Trophoblast cell (in vitro differentiated cells and primary cell): ENCODE data around the gene MYO1E.
"Not testable (repeated sequence)": the region's sequence is repeated elsewhere in the genome, so short reads cannot be mapped to it uniquely, and the experiment has no call there.

ENCODE experiments used
- DNase-seq, 2 donors: peaks; one replicate each; pipeline ENCODE4 v3.0.0-alpha.2; 2016
- H2AFZ ChIP-seq: 2 replicates; pipeline ENCODE4 v1.6.1; 2013; ENCODE audit warnings: low read length, moderate library complexity, mild to moderate bottlenecking; ENCODE audit not compliant: insufficient read depth, poor library complexity
- H2AK5ac ChIP-seq: 2 replicates; pipeline ENCODE4 v1.6.1; 2013; ENCODE audit warnings: mild to moderate bottlenecking, low read length
- H2BK120ac ChIP-seq: 2 replicates; pipeline ENCODE4 v1.6.1; 2013; ENCODE audit warnings: low read length, mild to moderate bottlenecking, moderate library complexity; ENCODE audit not compliant: insufficient read depth, poor library complexity
- H2BK12ac ChIP-seq: 2 replicates; pipeline ENCODE4 v1.6.1; 2013; ENCODE audit warnings: mild to moderate bottlenecking, low read length, moderate library complexity
- H2BK5ac ChIP-seq: 2 replicates; pipeline ENCODE4 v1.6.1; 2013; ENCODE audit warnings: low read length, low read depth, moderate library complexity, mild to moderate bottlenecking; ENCODE audit not compliant: poor library complexity
- H3K14ac ChIP-seq: 2 replicates; pipeline ENCODE4 v1.6.1; 2013; ENCODE audit warnings: mild to moderate bottlenecking, low read length
- H3K18ac ChIP-seq: 2 replicates; pipeline ENCODE4 v1.6.1; 2013; ENCODE audit warnings: mild to moderate bottlenecking, low read length
- H3K23ac ChIP-seq: 2 replicates; pipeline ENCODE4 v1.6.1; 2013; ENCODE audit warnings: low read length
- H3K27ac ChIP-seq: 2 replicates; pipeline ENCODE4 v1.5.1; 2013; ENCODE audit warnings: low read depth, mild to moderate bottlenecking, inconsistent platforms, low read length, moderate library complexity
- H3K27me3 ChIP-seq: 2 replicates; pipeline ENCODE4 v1.6.1; 2013; ENCODE audit warnings: inconsistent platforms, mild to moderate bottlenecking, low read length, moderate library complexity; ENCODE audit not compliant: insufficient read depth
- H3K36me3 ChIP-seq, 2 experiments: 1 replicate in 1 of 2; 2 replicates in 1 of 2; pipeline ENCODE4 v1.6.1; 2013; ENCODE audit warnings: low read length in 2 of 2, mild to moderate bottlenecking in 2 of 2, moderate library complexity in 1 of 2; ENCODE audit not compliant: insufficient read depth in 2 of 2, control insufficient read depth in 1 of 2
- H3K4ac ChIP-seq: 2 replicates; pipeline ENCODE4 v1.6.1; 2013; ENCODE audit warnings: low read depth, mild to moderate bottlenecking, low read length, moderate library complexity
- H3K4me1 ChIP-seq, 2 experiments: 1 replicate in 1 of 2; 2 replicates in 1 of 2; pipeline ENCODE4 v1.6.1; 2013; ENCODE audit warnings: low read length in 2 of 2, mild to moderate bottlenecking in 2 of 2, moderate library complexity in 1 of 2; ENCODE audit not compliant: insufficient read depth in 2 of 2, control insufficient read depth in 1 of 2
- H3K4me2 ChIP-seq: 2 replicates; pipeline ENCODE4 v1.6.1; 2013; ENCODE audit warnings: inconsistent platforms, mild to moderate bottlenecking, low read length, moderate library complexity
- H3K4me3 ChIP-seq: 2 replicates; pipeline ENCODE4 v1.5.1; 2013; ENCODE audit warnings: mild to moderate bottlenecking, low read depth, low read length, inconsistent platforms
- H3K79me1 ChIP-seq: one replicate; pipeline ENCODE4 v1.6.1; 2013; ENCODE audit warnings: low read length
- H3K79me2 ChIP-seq: 2 replicates; pipeline ENCODE4 v1.6.1; 2013; ENCODE audit warnings: low read length, mild to moderate bottlenecking; ENCODE audit not compliant: control insufficient read depth, insufficient read depth, poor library complexity
- H3K9ac ChIP-seq: 2 replicates; pipeline ENCODE4 v1.6.1; 2013; ENCODE audit warnings: mild to moderate bottlenecking, low read length
- H3K9me3 ChIP-seq: 2 replicates; pipeline ENCODE4 v1.6.1; 2013; ENCODE audit warnings: low read depth, mild to moderate bottlenecking, control low read depth, inconsistent platforms, low read length; ENCODE audit not compliant: insufficient read depth
- H4K12ac ChIP-seq: 2 replicates; pipeline ENCODE4 v1.6.1; 2013; ENCODE audit warnings: low read depth, mild to moderate bottlenecking, low read length, moderate library complexity
- H4K8ac ChIP-seq: 2 replicates; pipeline ENCODE4 v1.6.1; 2013; ENCODE audit warnings: low read depth, mild to moderate bottlenecking, low read length, moderate library complexity
- H4K91ac ChIP-seq: one replicate; pipeline ENCODE4 v1.6.1; 2013; ENCODE audit warnings: low read depth, mild to moderate bottlenecking, low read length, moderate library complexity
- WGBS: extraction: QIAGEN DNeasy Blood & Tissue Kit; methylation state at CpG from one replicate; pipeline ENCODE4 v1.1.7; 2013; ENCODE audit warnings: missing lambda C conversion rate; ENCODE audit not compliant: insufficient read length, insufficient coverage; ENCODE audit errors: extremely low coverage; 5-methylcytosine and 5-hydroxymethylcytosine counted together

The MYO1E gene

GRCh38 chr15:59282515-59283337 is 89.9 kb downstream of the MYO1E start:
- Histone ChIP-seq H3K23ac (no peak overlapping the region), H3K4ac (no peak overlapping the region), H3K9ac (no peak overlapping the region), H2BK120ac (no peak overlapping the region), H3K9me3 (no peaks in the 10 kb centered on the region), H3K27me3 (no peaks in the 10 kb centered on the region), H2AK5ac (no peak overlapping the region), H3K36me3 (no peaks in the 10 kb centered on the region), H2BK12ac (no peak overlapping the region), H3K27ac (no peak overlapping the region), H4K8ac (no peak overlapping the region), H3K18ac (no peak overlapping the region), H3K79me2 (no peaks in the 10 kb centered on the region), H3K14ac (no peak overlapping the region), H3K4me1 (peaks cover 0 to 4% of the 10 kb centered on the region in 2 experiments), H2BK5ac (no peak overlapping the region), H3K79me1 (no peaks in the 10 kb centered on the region), H2AFZ (no peak overlapping the region), H4K91ac (no peak overlapping the region), H3K4me3 (no peak overlapping the region), H3K4me2 (no peak overlapping the region), H4K12ac (no peak overlapping the region)
- no CpG with 5 or more reads among the region's 14 CpGs for WGBS
- DNase-seq, result no peak

GRCh38 chr15:59281699-59282098 is 91.0 kb downstream of the MYO1E start:
- Histone ChIP-seq H3K79me1 (no peaks in the 10 kb centered on the region), H3K23ac (no peak overlapping the region), H3K9ac (no peak overlapping the region), H3K27me3 (no peaks in the 10 kb centered on the region), H3K4me3 (no peak overlapping the region), H3K27ac (no peak overlapping the region), H4K8ac (no peak overlapping the region), H3K4me2 (no peak overlapping the region), H3K4ac (no peak overlapping the region), H2BK5ac (no peak overlapping the region), H3K9me3 (no peaks in the 10 kb centered on the region), H2AFZ (no peak overlapping the region), H3K14ac (no peak overlapping the region), H2BK12ac (no peak overlapping the region), H3K36me3 (no peaks in the 10 kb centered on the region), H4K91ac (no peak overlapping the region), H3K18ac (no peak overlapping the region), H3K79me2 (no peaks in the 10 kb centered on the region), H2AK5ac (no peak overlapping the region), H3K4me1 (peaks cover under 1 to 6% of the 10 kb centered on the region in 2 experiments), H4K12ac (no peak overlapping the region), H2BK120ac (no peak overlapping the region)
- DNase-seq, result no peak
- no CpG with 5 or more reads among the region's 5 CpGs for WGBS

GRCh38 chr15:59280855-59281254 is 91.8 kb downstream of the MYO1E start:
- Histone ChIP-seq H2AFZ (no peak overlapping the region), H3K79me1 (peaks cover 2% of the 10 kb centered on the region), H4K12ac (no peak overlapping the region), H3K27ac (no peak overlapping the region), H3K18ac (no peak overlapping the region), H3K27me3 (no peaks in the 10 kb centered on the region), H3K9ac (no peak overlapping the region), H3K23ac (no peak overlapping the region), H2BK120ac (no peak overlapping the region), H3K4ac (no peak overlapping the region), H2AK5ac (no peak overlapping the region), H3K36me3 (no peaks in the 10 kb centered on the region), H3K4me3 (no peak overlapping the region), H4K91ac (no peak overlapping the region), H3K9me3 (no peaks in the 10 kb centered on the region), H3K4me2 (no peak overlapping the region), H2BK12ac (no peak overlapping the region), H3K79me2 (peaks cover 2% of the 10 kb centered on the region), H3K4me1 (peaks cover 4 to 10% of the 10 kb centered on the region in 2 experiments), H2BK5ac (no peak overlapping the region), H3K14ac (no peak overlapping the region), H4K8ac (no peak overlapping the region)
- no peak for DNase-seq
- WGBS, result no CpG with 5 or more reads among the region's 5 CpGs

- H3K9ac ChIP-seq, H3K4me1 ChIP-seq, H3K14ac ChIP-seq, H4K12ac ChIP-seq, H2BK12ac ChIP-seq, H3K4me3 ChIP-seq, H2BK120ac ChIP-seq, H4K8ac ChIP-seq, H3K27ac ChIP-seq, H3K4ac ChIP-seq, H3K18ac ChIP-seq, H4K91ac ChIP-seq, H3K23ac ChIP-seq, H3K4me2 ChIP-seq, H3K36me3 ChIP-seq, H2AFZ ChIP-seq, H2BK5ac ChIP-seq, H2AK5ac ChIP-seq, DNase-seq, H3K9me3 ChIP-seq, H3K27me3 ChIP-seq, H3K79me2 ChIP-seq, H3K79me1 ChIP-seq: not testable (repeated sequence)
- no CpG with 5 or more reads among the region's 6 CpGs for WGBS
Measured at GRCh38 chr15:59280292-59280691, 92.4 kb downstream of the MYO1E start.
